RWPE1 (cell line): Measurements from ENCODE around the gene C12orf50.

ENCODE experiments used
- CTCF ChIA-PET: fragments of 350-600 bp; sonication (Branson Sonifier 250); formaldehyde crosslinking; extraction: SDS; loops from one replicate; lab custom pipeline; 2021; lab: Yijun Ruan, JAX
- POLR2A ChIA-PET: fragments of 400-600 bp; formaldehyde crosslinking; extraction: SDS; loops from one replicate; lab custom pipeline; 2020; ENCODE audit warnings: antibody characterized with exemption; ENCODE audit not compliant: low non-redundant PET; lab: Yijun Ruan, JAX
- DNase-seq: peaks from one replicate; pipeline ENCODE4 v3.0.0; 2012; ENCODE audit warnings: low spot score
- H3K27ac ChIP-seq: fragments of 450-650 bp; 2 replicates; pipeline ENCODE4 v1.5.1; 2017
- CTCF ChIP-seq: fragments of 450-650 bp; conservative IDR thresholded peaks from 2 replicates; pipeline ENCODE4 v1.5.1; 2017; ENCODE audit warnings: low read depth, mild to moderate bottlenecking

C12orf50 gene

GRCh38 chr12:88001327-88001726, 27.9 kb downstream of the C12orf50 start:
- TF ChIP-seq CTCF, result no peak
- CTCF ChIA-PET, result no interaction called here
- DNase-seq, result no peak
- H3K27ac ChIP-seq, result no peak overlapping the region
- POLR2A ChIA-PET, result no interaction called here

GRCh38 chr12:87995581-87996178, 33.5 kb downstream of the C12orf50 start:
- CTCF ChIA-PET, result no interaction called here
- peak; percentile 49 for DNase-seq
- H3K27ac ChIP-seq, result no peak overlapping the region
- TF ChIP-seq CTCF, result peak; percentile 80
- POLR2A ChIA-PET, result no interaction called here

- no peak overlapping the region for H3K27ac ChIP-seq
- TF ChIP-seq CTCF, result no peak
- CTCF ChIA-PET, result no interaction called here
- DNase-seq, result no peak
- POLR2A ChIA-PET, result no interaction called here
Measured at GRCh38 chr12:87991483-87991882, 37.7 kb downstream of the C12orf50 start.

- CTCF ChIA-PET, result no interaction called here
- no peak for TF ChIP-seq CTCF
- H3K27ac ChIP-seq, result no peak overlapping the region
- POLR2A ChIA-PET, result no interaction called here
- no peak for DNase-seq
Measured at GRCh38 chr12:87988534-87988933, 40.7 kb downstream of the C12orf50 start.

- CTCF ChIA-PET, result no interaction called here
- DNase-seq, result no peak
- TF ChIP-seq CTCF, result no peak
- POLR2A ChIA-PET, result no interaction called here
- H3K27ac ChIP-seq, result no peak overlapping the region
Measured at GRCh38 chr12:87985069-87985675, 44.0 kb downstream of the C12orf50 start.

- no peak overlapping the region for H3K27ac ChIP-seq
- no peak for DNase-seq
- no peak for TF ChIP-seq CTCF
- ChIA-PET POLR2A (no interaction called here), CTCF (no interaction called here)
Measured at GRCh38 chr12:87982208-87982607, 47.0 kb downstream of the C12orf50 start.
